GM18526 (cell line): Measurements from ENCODE around the gene NETO1.

Source experiments
- POLR2A ChIP-seq: IDR thresholded peaks from 3 replicates; pipeline ENCODE4 v1.6.1; 2011; ENCODE audit not compliant: insufficient read length; ENCODE audit errors: extremely low read depth

NETO1 gene

DNA sequence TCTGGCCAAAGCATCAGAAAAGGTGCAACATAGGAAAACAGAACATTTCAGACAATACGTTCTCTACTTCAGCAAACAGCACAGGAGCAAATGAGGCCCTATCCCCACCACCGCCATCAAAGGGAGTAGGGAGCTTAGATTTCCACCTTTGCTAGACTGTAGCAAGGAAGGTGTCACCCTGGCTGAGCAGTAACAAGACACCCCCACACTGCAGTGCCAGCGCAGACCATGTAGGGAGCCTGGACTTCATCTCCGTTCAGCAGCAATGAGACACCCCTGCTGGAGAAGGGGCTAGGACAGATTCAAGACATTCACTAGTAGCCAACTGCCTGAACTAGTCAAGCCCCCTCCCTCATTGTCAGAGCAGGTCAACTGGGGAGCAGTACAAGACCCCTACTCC, 163.6 kb downstream of the NETO1 start:
- TF ChIP-seq POLR2A, result no peak

- no peak for TF ChIP-seq POLR2A
Observed at GRCh38 chr18:72700961-72701710, 166.7 kb downstream of the NETO1 start.

DNA sequence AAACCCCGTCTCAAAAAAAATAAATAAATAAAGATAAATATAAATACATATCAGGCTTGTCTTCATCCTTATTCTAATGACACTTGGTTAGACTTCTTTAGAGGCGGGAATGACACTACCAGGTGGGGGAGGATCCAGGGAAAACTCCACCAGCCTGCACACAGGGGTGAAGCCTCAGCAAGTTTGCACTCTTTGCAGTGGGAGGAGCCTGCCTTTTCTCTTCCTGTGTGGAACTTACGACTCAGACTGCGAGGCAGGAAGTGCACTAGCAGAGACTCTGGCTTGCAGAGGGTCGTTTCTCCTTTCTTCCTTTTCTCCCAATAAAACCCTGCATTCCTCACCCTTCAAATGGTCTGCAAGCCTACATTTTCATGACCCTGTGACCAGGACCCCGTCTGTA, 170.1 kb downstream of the NETO1 start:
- no peak for TF ChIP-seq POLR2A

GRCh38 chr18:72692595-72692994, 175.2 kb downstream of the NETO1 start:
- no peak for TF ChIP-seq POLR2A
